Left cardiac atrium (tissue), 4 donors: ENCODE measurements around the gene MTAP. TPM values are rescaled to one million over a fixed set of nuclear protein-coding genes. Genes with fewer than 3 reads are reported as not detected.

Source experiments
- ATAC-seq, 2 donors: fragments of 200-7000 bp; cut with Tn5 transposase; one replicate each; pipeline ENCODE4 v1.9.1; 2020; ENCODE audit warnings: mild to moderate bottlenecking in 2 of 2, moderate library complexity in 2 of 2
- DNase-seq: peaks from one replicate; pipeline ENCODE4 v3.0.0-alpha.2; 2020
- intact Hi-C, 2 donors: fragments of 100-400 bp; cut with DNase I; formaldehyde crosslinking; loops; one replicate each; pipeline versions ENCODE4 v1.14.1 to v1.15.1; 2022 to 2023
- total RNA-seq, 2 donors: library from RNA; stranded (reverse); fragmentation: NEBNext Ultra II Directional; extraction: Animal tissue kit (Norgen Biotek cat#: 25700); gene quantifications; one replicate each; pipeline ENCODE4 v1.2.1, GENCODE V29; 2021
- donor health status: DM: no; HTN: yes; CAD: no.
- donor health status: DM: no; HTN: yes; CAD: no; lungs with severe emphysema.
- donor health status: DM: yes; HTN: yes; CAD: no.
- donor health status: Dilated cardiomyopathy.

MTAP gene
- total RNA-seq, 2 donors from 2014 or later: 19.6 to 21.3 TPM

DNA sequence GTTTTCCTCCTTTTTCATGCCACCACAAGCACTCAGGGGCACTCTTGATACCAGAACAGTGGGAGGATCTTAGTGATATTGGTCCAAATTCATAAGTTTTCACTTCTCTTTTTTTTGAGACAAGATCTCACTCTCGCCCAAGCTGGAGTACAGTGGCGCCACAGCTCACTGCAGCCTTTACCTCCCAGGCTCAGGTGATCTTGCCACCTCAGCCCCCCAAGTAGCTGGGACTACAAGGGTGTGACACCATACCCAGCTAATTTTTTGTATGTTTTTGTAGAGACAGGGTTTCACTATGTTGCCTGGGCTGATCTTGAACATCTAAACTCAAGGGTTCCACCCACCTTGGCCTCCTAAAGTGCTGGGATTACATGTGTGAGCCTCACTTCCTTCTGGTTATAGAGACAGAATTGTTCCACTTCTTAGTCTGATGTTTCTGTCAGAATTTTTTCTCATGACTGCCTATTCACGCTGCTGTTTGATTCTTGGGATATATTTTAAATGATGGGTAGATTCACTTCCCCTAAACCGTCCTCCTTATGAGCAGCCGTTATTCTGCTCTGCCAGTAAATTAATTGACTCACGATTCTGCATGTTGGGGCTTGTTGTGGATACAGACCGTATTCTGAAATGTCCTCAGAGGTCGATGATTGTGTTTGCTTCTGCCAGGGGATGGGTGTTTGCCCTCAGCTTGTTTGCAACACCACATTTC is 30.8 kb downstream of the MTAP start:
- no peak for DNase-seq
- intact Hi-C loops: no loop called here

DNA sequence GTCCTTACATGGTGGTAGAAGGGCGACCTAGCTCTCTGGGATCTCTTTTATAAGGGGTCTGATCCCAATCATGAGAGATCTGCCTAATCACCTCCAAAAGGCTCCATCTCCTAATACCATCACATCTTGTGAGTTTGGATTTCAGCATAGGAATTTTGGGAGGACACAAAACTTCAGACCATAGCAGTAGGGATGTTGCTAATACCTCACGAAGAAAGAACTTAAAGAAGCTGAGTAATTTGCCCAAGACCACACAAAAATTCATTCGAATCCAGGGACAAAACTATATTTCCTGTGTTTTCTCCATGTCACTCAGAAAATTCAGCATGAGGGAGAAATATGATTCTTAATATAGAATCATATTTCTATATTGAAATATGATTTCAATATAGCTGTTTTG is 32.7 kb downstream of the MTAP start:
- no peak for ATAC-seq
- DNase-seq: no peak
- intact Hi-C loops: no loop called here

More for the DNA sequence above, 30.8 kb downstream of the MTAP start:
- no peak for ATAC-seq

DNA sequence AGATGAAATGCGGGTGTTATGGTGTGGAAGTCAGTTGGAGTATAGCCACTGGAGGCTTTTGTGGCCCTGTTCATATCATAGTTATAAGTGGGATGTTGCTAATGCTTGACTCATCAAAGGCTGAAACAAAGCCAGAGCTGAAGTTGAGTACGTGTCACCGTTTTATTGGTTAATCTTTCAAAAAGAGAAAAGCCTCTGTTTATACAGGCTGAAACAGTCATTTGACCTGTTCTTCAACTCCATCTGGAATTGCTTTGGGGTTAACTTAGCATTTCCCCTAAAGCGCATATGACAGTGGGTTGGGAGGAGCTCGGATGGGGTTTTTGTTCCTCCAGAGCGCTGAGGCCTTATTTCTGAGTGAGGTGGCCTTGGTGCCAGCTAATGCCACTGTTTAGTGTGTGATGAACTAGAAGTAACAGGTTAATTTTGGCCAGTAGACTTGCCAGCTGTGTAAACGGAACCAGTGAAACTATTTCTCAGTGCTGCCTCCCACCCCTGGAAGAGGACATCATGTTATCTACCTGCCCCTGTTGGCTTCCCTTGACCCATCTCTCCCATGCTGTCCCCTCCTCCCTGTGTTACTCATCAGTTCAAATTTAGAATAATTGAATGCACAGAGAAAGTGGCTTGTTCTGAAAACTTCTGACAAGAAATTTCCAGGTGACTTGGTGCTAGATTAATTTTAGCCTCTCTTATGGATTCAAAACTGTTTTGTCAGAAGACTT is 34.2 kb downstream of the MTAP start:
- DNase-seq (no peak), ATAC-seq (peak; percentile 47 to 93)
- intact Hi-C loops: no loop called here

DNA sequence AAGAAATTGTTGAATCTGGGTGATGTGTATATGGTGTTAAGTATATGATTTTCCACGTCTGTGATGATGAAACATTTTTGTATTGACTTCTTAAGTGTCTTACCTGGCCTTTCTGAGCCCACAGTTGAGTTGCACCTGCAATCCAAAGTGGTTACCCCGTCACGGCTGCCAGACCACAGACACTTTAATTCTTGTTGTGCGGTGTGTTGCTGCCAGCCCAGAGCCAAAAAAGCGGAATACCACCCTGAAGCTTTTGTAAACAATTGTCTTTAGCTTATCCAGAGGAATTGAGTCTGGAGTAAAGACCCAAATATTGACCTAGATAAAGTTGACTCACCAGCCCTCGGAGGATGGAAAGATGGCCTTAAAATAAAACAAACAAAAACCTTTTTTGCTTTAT is 35.1 kb downstream of the MTAP start:
- intact Hi-C loops: no loop called here
- ATAC-seq: no peak
- DNase-seq: no peak

DNA sequence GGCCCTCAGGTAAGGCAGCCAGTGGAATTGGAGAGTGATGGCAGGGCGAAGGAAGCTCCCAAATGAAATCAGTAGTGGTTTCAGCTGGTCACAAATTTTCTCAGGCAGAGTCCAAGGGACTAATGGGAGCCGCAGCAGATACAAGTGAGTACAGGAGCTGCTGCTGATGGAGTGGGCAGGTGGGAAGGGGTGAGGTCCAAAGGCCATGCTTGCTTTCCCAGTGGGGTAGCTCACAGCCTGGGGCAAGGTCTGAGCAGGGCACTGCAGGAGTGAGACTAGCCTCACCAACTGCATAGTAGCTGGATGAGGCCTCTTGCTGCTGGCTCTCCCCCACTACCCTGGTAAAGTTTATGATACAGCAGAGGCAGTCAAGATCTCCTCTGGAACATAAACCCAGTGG is 38.2 kb downstream of the MTAP start:
- intact Hi-C loops: no loop called here
- DNase-seq (no peak), ATAC-seq (no peak)

DNA sequence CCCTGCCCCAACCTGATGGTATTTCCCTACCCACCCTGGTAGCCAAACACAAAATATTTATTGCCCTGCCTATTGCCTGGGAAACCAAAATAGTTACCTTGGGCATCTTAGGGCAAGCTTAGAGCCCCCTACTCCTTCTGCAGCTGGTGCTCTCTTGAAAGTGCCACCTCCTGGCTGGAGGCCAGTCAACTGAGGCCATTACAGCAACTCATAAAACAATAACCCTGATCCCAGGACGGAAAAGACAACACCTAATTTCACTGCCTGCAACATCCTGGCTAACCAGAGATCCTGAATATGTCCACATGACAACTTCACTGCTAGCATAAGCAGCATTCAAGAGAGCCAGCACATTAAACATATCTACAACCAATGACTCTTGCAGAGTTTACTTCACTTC is 38.7 kb downstream of the MTAP start:
- DNase-seq: no peak
- intact Hi-C loops: no loop called here
- ATAC-seq: no peak

DNA sequence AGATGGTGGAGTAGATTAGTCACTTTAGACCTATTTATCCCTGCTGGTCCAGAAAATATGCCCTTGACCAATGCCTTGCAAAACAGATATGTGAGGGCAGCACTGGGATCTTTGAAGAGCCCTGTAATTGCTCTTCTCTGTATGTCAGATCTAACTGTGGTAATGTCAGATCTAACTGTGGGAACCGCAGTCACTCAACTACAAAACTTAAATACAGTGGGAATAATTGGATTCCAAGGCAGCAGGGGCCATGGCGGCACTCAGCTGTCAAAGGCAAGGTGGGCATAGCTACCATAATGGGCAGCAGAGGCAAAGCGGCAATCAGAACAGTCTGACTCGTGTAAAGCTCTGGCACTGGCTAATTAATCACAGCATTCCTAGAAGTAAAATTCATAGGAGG is 46.2 kb downstream of the MTAP start:
- intact Hi-C loops: no loop called here
- ATAC-seq: no peak
- DNase-seq: no peak

DNA sequence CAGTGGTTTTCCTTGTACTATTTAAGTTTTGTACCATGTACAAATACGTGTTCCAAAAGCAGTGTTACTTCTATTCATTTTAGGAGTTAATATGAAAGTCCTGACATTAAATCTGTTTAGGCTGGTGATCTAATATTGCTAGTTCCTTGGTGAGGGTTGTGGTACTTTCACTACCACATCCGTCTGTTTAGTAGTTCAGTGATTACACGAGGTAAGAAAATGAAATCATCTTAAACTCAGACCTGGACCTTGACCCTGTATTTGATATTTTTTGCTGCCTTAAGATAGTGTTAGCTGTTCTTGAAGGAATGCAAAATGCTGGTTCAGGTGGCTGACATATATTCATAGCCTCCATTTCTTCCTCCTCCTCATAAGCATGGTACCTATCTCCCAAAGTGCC is 50.3 kb downstream of the MTAP start:
- ATAC-seq (no peak), DNase-seq (no peak)
- intact Hi-C loops: no loop called here

GRCh38 chr9:21853414-21853813 is 51.0 kb downstream of the MTAP start:
- intact Hi-C loops: no loop called here
- DNase-seq (no peak), ATAC-seq (no peak)

GRCh38 chr9:21854119-21854518 is 51.7 kb downstream of the MTAP start:
- no peak for DNase-seq
- ATAC-seq: no peak
- intact Hi-C loops: no loop called here

DNA sequence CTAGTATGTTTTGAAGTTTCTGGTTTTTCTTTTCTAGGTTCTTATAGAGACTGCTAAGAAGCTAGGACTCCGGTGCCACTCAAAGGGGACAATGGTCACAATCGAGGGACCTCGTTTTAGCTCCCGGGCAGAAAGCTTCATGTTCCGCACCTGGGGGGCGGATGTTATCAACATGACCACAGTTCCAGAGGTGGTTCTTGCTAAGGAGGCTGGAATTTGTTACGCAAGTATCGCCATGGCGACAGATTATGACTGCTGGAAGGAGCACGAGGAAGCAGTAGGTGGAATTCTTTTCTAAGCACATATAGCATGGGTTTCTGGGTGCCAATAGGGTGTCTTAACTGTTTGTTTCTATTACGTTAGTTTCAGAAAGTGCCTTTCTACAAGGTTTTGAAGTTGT is 52.2 kb downstream of the MTAP start:
- ATAC-seq (peak in 1 of 2 donors; percentile 84), DNase-seq (peak; percentile 25)
- intact Hi-C loops: no loop called here

- DNase-seq (no peak), ATAC-seq (no peak)
- intact Hi-C loops: no loop called here
Observed at GRCh38 chr9:21856301-21857094, 54.1 kb downstream of the MTAP start.

GRCh38 chr9:21862871-21863270 is 60.4 kb downstream of the MTAP start:
- no peak for ATAC-seq
- intact Hi-C loops: no loop called here
- no peak for DNase-seq

DNA sequence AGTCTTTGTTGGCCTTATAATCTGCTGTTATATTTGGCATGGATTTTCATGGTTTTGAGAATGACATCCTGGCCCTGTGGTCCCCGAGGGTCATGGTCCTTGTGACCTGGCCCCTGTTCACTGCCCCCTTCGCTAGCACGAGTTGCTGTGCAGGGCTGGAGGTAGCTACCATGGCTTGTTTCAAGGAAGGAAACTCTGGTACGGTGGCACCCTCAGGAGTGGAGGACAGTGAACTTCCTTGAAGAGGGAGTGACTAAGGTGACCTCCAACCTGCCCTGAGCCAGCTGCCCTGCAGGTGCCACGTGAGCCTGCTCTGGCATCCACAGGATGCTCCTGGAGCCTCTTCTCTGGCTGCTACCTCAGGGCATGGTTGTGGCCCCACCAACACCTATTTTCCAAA is 62.1 kb downstream of the MTAP start:
- ATAC-seq (no peak), DNase-seq (no peak)
- intact Hi-C loops: no loop called here

DNA sequence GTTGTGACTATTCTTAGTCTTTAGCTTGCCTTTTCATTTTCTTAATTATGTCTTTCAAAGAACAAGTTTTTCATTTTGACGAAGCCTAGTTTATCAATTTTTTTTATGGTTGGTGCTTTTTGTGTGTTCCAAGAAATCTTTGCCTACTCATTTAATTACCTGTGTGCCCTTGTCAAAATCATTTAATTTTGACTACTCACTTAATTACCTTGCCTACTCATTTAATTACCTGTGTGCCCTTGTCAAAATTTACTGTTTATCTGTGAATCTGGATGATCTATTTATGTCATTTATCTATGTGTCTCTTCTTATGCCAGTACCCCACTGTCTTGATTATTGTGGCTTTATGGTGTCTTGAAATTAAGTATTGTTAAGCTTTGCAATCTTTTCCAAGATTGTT is 63.9 kb downstream of the MTAP start:
- intact Hi-C loops: no loop called here
- DNase-seq (no peak), ATAC-seq (no peak)

- no peak for DNase-seq
- no peak for ATAC-seq
- intact Hi-C loops: no loop called here
Observed at GRCh38 chr9:21871256-21871975, 69.0 kb downstream of the MTAP start.

GRCh38 chr9:21872696-21873095 is 70.3 kb downstream of the MTAP start:
- DNase-seq: no peak
- ATAC-seq: no peak
- intact Hi-C loops: no loop called here

DNA sequence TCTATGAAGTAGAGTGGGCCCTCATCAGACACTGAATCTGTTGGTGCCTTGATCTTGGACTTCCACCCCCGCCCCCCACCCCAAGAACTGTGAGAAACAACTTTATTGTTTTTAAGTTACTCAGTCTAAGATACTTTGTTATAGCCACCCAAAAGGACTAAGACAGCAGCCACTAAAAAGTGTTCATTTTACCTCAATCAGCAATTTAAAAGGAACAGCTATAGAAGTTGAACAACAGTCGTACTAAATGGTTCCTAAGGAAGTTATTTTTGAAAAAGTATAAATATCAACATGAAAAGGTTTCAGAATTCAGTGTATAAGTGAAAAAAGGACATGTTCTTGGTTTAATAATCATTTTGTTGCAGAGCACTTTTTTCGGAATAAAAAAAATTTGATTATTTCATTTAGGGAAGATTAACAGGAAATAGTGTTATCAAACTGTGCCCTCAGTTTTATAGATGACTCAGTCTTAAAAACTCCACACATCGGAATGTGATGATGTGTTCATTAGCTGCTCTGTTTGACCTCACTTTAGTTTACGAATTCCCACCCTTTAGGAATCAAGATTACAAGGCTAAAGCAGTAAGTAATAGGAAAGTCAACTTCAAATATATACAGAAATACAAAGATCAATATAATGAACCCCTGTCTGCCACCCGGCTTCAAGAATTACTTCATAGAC is 71.2 kb downstream of the MTAP start:
- DNase-seq (no peak), ATAC-seq (peak in 1 of 2 donors; percentile 75)
- intact Hi-C loops: no loop called here

DNA sequence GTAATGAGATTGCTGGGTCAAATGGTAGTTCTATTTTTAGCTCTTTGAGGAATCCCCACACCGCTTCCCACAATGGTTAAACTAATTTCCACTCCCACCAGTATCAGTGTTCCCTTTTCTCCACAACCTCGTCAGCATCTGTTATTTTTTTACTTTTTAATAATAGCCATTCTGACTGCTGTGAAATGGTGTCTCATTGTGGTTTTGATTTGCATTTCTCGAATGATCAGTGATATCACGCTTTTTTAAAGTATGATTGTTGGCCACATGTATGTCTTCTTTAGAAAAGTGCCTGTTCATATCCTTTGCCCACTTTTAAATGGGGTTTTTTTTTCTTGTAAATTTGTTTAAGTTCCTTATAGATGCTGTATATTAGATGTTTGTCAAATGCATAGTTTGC is 73.5 kb downstream of the MTAP start:
- intact Hi-C loops: no loop called here
- ATAC-seq (no peak), DNase-seq (no peak)
